Stimulated activated naive CD4-positive, alpha-beta T cell treated with Interleukin-2 at 50 U/mL for 16 hours (primary cell): ENCODE measurements around the gene GSC2.
A peak's percentile ranks its signal among the peaks of the same experiment; 100 is the strongest.

Experiments used
- DNase-seq: peaks from one replicate; lab custom pipeline; 2025; lab: John Stamatoyannopoulos, UW

Gene GSC2

DNA sequence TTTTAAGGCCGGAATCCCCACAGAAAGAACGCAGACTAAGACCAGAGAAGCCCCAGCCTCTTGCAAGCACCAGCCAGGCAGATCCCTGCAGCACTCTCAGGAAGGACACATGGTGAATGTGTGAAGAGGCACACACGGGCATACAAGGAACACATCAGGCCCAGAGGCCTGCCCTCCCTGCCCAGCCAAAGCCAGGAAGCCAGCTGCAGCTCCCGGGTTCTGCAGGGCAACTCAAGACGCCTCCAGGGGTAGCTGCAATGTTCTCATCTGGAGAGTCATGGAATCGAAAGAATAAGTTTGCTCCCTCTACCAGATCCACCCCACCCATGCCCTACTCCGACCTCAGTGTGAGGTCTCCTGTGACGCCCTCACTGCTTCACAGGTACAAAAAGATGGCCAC is 30.1 kb downstream of the GSC2 start:
- DNase-seq: no peak

- peak; percentile 13 for DNase-seq
Measured at GRCh38 chr22:19118329-19118880, 31.7 kb downstream of the GSC2 start.

DNA sequence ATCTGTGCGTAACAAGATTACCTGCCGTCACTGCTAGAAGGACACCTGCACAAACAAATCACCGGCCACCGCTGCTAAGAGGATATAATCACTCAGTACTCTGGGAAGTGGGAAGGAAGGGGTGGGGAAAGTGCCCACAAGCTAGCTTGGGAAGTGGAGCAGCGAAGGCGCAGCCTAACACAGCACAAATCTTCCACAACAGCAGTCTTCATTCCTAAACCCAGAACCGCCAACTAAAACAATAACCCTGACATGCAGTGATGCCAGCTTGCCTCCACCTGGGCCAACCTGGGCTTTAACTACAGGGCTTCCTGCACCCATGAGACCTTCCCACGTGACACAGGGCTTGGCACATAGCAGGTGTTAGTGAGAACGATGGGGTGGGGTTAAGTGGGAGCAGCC is 33.0 kb downstream of the GSC2 start:
- DNase-seq: no peak

- no peak for DNase-seq
Measured at GRCh38 chr22:19115628-19116027, 34.5 kb downstream of the GSC2 start.

GRCh38 chr22:19114984-19115552 is 35.0 kb downstream of the GSC2 start:
- no peak for DNase-seq

DNA sequence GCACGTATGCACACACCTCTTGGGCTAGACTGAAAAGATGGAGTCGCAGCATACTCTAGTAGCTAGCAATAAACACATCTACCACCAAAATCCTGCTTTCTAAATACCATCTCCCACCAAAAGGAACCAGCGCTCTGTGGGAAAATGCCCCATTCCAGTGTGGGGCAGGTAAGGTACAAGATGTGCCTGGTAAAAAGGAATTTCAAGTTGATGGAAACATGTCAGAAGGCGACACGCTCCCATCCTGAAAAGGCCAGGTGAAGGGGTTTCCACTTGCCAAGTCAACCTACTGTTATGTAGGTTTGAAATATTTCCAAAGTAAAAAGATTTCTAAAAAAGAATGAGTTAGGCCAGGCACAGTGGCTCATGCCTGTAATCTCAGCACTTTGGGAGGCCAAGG is 36.7 kb downstream of the GSC2 start:
- no peak for DNase-seq

- DNase-seq: no peak
Measured at GRCh38 chr22:19111584-19111983, 38.5 kb downstream of the GSC2 start.

DNA sequence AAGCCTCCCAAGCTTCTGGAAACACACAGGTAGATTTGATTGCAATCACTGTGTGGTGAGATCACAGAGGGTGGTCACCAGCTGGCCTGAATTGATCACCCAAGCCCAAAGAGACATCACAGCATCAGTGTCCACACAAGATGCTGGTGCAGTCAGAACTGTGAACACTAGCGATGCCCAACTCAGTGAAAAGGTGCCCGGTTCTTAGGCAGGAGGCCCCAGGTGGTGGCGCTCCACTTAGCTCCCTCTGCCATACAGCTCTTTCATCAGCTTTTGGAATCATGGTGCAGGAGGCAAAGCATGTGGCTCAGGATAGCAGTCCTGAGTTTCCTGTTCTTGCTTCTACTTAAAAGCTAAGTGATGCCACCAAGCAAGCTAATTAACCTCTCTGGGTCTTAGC is 39.0 kb downstream of the GSC2 start:
- no peak for DNase-seq

- no peak for DNase-seq
Measured at GRCh38 chr22:19110646-19111045, 39.4 kb downstream of the GSC2 start.

DNA sequence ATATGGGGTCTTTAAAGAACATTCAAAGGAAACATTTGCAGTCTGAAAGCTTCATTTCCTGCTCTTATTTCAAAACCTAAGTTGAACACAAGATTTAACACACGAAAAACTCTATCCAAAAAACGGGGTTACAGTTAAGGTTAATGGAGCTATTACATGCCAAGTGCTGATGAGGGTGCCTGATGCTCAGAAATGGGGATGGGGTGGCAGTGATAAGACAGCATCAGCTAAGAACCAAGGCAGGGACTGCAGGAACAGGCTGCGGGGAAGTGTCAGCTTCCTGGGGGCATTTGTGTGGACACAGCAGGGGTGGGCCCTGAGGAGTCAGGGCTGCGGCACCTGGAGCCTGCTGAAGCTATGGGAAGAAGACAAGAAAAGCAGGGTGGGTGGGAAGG is 40.0 kb downstream of the GSC2 start:
- no peak for DNase-seq

DNA sequence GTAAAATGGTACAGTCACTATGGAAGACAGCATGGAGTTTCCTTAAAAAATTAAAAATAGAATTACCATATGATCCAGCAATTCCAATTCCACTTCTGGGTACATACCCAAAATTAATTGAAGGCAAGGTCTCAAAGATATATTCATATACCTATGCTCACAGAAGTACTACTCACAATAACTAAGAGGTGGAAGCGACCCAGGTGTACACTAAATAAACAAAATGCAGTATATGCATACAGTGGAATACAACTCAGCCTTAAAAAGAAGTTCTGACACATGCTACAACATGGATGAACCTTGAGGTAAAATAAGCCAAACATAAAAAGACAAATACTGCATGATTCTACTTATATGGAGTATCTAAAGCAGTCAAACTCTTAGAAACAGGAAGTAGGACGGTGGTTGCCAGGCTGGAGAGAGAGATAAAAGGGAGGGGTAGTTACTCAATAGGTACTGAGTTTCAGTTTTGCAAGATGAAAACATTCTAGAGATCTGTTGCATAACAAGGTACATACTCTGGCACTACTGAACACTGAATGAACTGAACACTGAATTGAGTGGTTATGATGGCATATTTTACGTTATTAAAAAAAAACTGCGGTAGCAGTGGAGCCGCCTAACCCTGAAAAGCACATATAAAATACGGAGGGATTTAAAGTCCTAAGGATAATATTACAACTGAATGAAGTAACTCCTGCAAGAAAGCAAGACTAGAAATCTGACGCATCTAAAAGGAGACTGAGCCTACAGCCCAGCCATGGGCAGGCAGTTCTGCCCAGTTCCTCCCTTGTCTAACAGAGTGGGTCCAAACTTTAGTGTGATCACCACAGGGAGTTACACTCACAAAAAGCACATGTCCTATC is 40.7 kb downstream of the GSC2 start:
- DNase-seq: peak; percentile 32

DNA sequence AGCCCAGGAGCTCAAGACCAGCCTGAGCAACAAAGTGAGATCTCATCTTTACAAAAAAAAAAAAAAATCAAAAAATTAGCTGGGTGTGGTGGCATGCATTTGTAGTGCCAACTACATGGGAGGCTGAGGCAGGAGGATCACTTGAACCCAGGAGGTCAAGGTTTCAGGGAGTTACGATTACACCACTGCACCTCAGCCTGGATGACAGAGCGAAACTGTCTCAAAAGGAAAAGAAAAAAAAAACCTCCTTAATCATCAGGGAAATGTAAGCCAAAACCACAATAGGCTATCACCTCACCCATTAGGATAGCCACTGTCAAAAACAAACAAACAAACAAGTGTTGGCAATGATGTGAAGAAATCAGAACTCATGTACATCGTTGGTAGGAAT is 41.3 kb downstream of the GSC2 start:
- DNase-seq: no peak

GRCh38 chr22:19107730-19108074 is 42.4 kb downstream of the GSC2 start:
- DNase-seq: no peak

DNA sequence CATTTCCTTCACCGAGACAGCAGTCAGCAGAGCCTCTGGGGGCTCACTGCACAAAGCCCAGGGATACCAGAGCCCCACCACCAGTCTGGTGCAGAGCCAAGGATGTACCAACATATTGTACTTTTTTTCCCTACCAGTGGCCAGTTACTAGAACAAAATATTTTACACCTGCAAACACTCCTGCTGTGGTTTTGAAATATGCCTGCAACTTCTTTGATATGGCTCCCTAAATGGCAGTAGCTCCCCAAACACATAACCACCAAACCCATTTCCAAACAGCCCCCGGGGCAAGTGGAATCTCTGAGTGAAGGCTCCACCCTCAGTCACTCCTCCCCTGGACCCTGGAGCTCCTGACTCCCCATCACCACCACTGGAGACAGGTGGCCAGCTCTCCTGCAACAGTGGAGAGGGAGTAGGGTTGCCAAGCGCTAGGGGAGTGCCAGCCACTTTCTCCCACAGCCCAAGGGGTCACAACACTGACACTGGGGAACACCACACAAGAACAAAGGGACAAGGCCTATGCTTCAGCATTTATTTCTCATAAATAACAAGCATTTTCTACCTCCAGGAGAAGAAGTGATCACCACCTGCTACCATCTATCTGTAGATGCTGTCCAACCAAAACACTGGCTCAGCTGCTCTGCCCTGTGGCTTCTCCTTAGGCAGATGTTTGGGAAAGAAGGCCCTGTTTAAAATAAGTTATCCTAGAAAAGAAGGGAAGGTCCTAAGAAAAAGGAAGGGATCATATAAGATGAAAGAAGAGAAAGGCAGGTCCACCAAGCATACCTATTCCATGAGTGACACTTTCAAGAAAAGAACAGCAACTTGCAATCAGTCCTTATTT is 43.0 kb downstream of the GSC2 start:
- DNase-seq: no peak

- peak; percentile 44 for DNase-seq
Measured at GRCh38 chr22:19105867-19106802, 44.0 kb downstream of the GSC2 start.

DNA sequence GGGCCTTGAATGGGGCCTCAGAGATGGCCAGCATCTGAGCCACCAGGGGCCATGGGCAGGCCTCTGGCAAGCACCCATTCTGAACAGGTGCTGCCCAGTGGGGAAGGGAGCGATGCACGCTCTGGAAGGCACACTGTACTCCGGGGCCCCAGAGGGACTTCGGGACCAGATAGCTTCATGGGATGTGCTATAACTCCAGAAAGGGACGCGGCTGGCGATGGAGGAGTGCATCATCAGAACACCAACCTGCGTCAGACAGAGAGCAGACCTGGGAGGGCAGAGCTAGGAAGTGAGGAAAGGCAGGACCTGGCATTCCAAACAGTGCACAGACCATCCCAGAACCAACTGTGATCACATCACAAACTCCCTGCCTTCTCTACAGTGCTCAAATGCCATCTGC is 44.6 kb downstream of the GSC2 start:
- DNase-seq: no peak

GRCh38 chr22:19103880-19104821 is 45.9 kb downstream of the GSC2 start:
- no peak for DNase-seq

DNA sequence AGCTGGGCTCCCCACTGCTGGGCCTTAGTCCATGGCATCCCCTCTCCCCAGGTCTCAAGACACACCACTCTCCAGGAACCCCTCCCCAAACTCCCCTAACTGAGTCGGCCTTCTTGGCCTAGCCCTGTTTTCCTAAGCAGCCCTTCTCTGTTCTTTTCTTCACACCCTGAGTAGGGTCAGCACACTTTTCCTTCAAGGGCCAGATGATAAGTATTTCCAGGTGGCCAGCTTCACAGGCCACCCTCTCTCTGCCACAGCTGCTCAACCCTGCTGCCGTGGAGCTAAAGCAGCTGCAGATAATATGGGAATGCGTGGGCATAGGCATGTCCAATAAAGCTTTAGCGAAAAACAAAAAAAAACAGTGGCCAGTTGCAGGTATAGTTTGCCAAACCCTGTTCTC is 51.9 kb downstream of the GSC2 start:
- no peak for DNase-seq

DNA sequence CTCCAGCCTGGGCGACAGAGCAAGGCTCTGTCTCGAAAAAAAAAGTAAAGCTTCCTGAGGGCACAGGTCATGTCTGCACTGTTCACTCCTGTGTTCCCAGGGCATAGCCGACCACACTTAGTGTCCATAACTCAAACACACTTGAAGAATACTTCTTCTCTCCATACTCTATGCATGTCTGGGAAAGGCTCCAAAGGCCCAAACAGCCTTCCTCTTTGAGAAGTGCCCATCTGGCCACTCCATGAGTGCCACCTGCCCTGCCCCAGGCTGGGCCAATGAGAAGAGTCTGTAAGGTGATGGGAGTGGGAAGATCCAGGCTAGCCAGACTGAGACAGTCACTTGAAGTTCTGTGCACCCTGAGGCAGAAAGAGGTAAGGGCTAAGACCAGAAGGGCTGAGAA is 52.6 kb downstream of the GSC2 start:
- no peak for DNase-seq
